WTC11 (cell line): ENCODE data around the gene JAML. TPM values are rescaled to one million over a fixed set of nuclear protein-coding genes. Genes with fewer than 3 reads are reported as not detected.

ENCODE experiments used
- ATAC-seq: fragments of 200-7000 bp; cut with Tn5 transposase; 2 replicates; pipeline ENCODE4 v1.10.0; 2021; ENCODE audit warnings: mild to moderate bottlenecking, moderate library complexity
- CTCF ChIA-PET: fragments of 300-600 bp; sonication (Branson Sonifier 250); formaldehyde crosslinking; loops from one replicate; lab custom pipeline; 2021; ENCODE audit warnings: antibody characterized with exemption; lab: Charles Lee
- POLR2A ChIA-PET: fragments of 350-600 bp; sonication (Branson Sonifier 250); formaldehyde crosslinking; loops from one replicate; lab custom pipeline; 2021; ENCODE audit warnings: antibody characterized with exemption; lab: Charles Lee
- DNase-seq: peaks from one replicate; pipeline ENCODE4 v3.0.0; 2021; ENCODE audit warnings: low spot score
- H3K27ac Mint-ChIP-seq: 2 replicates; pipeline ENCODE4 v1.8.0; 2021; ENCODE audit warnings: mixed read lengths
- H3K27me3 Mint-ChIP-seq: 2 replicates; pipeline ENCODE4 v1.8.0; 2021; ENCODE audit warnings: low read depth, mild to moderate bottlenecking, moderate library complexity, mixed read lengths
- H3K36me3 Mint-ChIP-seq: 2 replicates; pipeline ENCODE4 v1.8.0; 2021; ENCODE audit warnings: mixed read lengths
- H3K4me1 Mint-ChIP-seq: 2 replicates; pipeline ENCODE4 v1.8.0; 2022; ENCODE audit warnings: mixed read lengths
- H3K4me3 Mint-ChIP-seq: 2 replicates; pipeline ENCODE4 v1.8.0; 2021; ENCODE audit warnings: mild to moderate bottlenecking, moderate library complexity, mixed read lengths
- H3K9me3 Mint-ChIP-seq: 2 replicates; pipeline ENCODE4 v1.8.0; 2021; ENCODE audit warnings: mixed read lengths
- ATF3 ChIP-seq: sonication (generic); formaldehyde crosslinking; conservative IDR thresholded peaks from 2 replicates; pipeline ENCODE4 v1.8.1; 2022; ENCODE audit warnings: mild to moderate bottlenecking, missing genetic modification reagents
- CBFB ChIP-seq: sonication (generic); formaldehyde crosslinking; IDR thresholded peaks from 2 replicates; pipeline ENCODE4 v1.8.1; 2022; ENCODE audit warnings: mild to moderate bottlenecking, low read depth, missing genetic modification reagents
- E2F1 ChIP-seq: sonication (generic); formaldehyde crosslinking; IDR thresholded peaks from 2 replicates; pipeline ENCODE4 v1.8.0; 2022; ENCODE audit warnings: mild to moderate bottlenecking, missing genetic modification reagents
- E2F4 ChIP-seq: sonication (generic); formaldehyde crosslinking; IDR thresholded peaks from 2 replicates; pipeline ENCODE4 v1.8.1; 2022; ENCODE audit warnings: low read depth, mild to moderate bottlenecking, moderate library complexity, missing genetic modification reagents, borderline replicate concordance
- ERG ChIP-seq: fragments of 250-450 bp; sonication (Bioruptor Pico); IDR thresholded peaks from 2 replicates; pipeline ENCODE4 v1.8.0; 2021; ENCODE audit warnings: mild to moderate bottlenecking
- FOXK1 ChIP-seq: sonication (generic); formaldehyde crosslinking; IDR thresholded peaks from 2 replicates; pipeline ENCODE4 v1.8.0; 2022; ENCODE audit warnings: mild to moderate bottlenecking, moderate library complexity, missing genetic modification reagents
- FOXP1 ChIP-seq: sonication (generic); formaldehyde crosslinking; IDR thresholded peaks from 2 replicates; pipeline ENCODE4 v1.8.0; 2022; ENCODE audit warnings: missing genetic modification reagents, mild to moderate bottlenecking, moderate library complexity, borderline replicate concordance
- GABPB1 ChIP-seq: sonication (generic); formaldehyde crosslinking; IDR thresholded peaks from 2 replicates; pipeline ENCODE4 v1.8.1; 2023; ENCODE audit warnings: mild to moderate bottlenecking, missing genetic modification reagents
- JAZF1 ChIP-seq: fragments of 250-450 bp; sonication (Bioruptor Pico); IDR thresholded peaks from 2 replicates; pipeline ENCODE4 v1.9.0; 2021; ENCODE audit warnings: moderate library complexity, mild to moderate bottlenecking, inconsistent platforms
- MLX ChIP-seq: sonication (generic); formaldehyde crosslinking; IDR thresholded peaks from 2 replicates; pipeline ENCODE4 v1.8.1; 2023; ENCODE audit warnings: mild to moderate bottlenecking, missing genetic modification reagents, moderate library complexity
- MXD4 ChIP-seq: fragments of 250-450 bp; sonication (Bioruptor Pico); IDR thresholded peaks from 2 replicates; pipeline ENCODE4 v1.8.0; 2021; ENCODE audit warnings: mild to moderate bottlenecking, moderate library complexity, borderline replicate concordance
- NR1H2 ChIP-seq: sonication (generic); formaldehyde crosslinking; IDR thresholded peaks from 2 replicates; pipeline ENCODE4 v1.9.0; 2021; ENCODE audit warnings: mild to moderate bottlenecking, moderate library complexity, missing genetic modification reagents
- OVOL2 ChIP-seq: fragments of 250-450 bp; sonication (Bioruptor Pico); IDR thresholded peaks from 2 replicates; pipeline ENCODE4 v1.9.0; 2021; ENCODE audit warnings: mild to moderate bottlenecking, borderline replicate concordance
- PREB ChIP-seq: sonication (generic); formaldehyde crosslinking; IDR thresholded peaks from 2 replicates; pipeline ENCODE4 v1.8.1; 2022; ENCODE audit warnings: mild to moderate bottlenecking, missing genetic modification reagents, moderate library complexity, borderline replicate concordance
- PRRX2 ChIP-seq: fragments of 250-450 bp; sonication (Bioruptor Pico); IDR thresholded peaks from 2 replicates; pipeline ENCODE4 v1.8.0; 2021; ENCODE audit warnings: mild to moderate bottlenecking
- TEAD1 ChIP-seq: sonication (generic); formaldehyde crosslinking; IDR thresholded peaks from 2 replicates; pipeline ENCODE4 v1.8.0; 2022; ENCODE audit warnings: mild to moderate bottlenecking, missing genetic modification reagents
- USF1 ChIP-seq: sonication (generic); formaldehyde crosslinking; IDR thresholded peaks from 2 replicates; pipeline ENCODE4 v1.8.0; 2022; ENCODE audit warnings: mild to moderate bottlenecking, missing genetic modification reagents
- ZBTB43 ChIP-seq: sonication (generic); formaldehyde crosslinking; IDR thresholded peaks from 2 replicates; pipeline ENCODE4 v1.8.1; 2023; ENCODE audit warnings: mild to moderate bottlenecking, missing genetic modification reagents
- ZNF138 ChIP-seq: sonication (generic); formaldehyde crosslinking; conservative IDR thresholded peaks from 2 replicates; pipeline ENCODE4 v1.8.1; 2022; ENCODE audit warnings: mild to moderate bottlenecking, moderate library complexity, missing genetic modification reagents
- ZNF263 ChIP-seq: sonication (generic); formaldehyde crosslinking; IDR thresholded peaks from 2 replicates; pipeline ENCODE4 v1.8.1; 2022; ENCODE audit warnings: low read depth, mild to moderate bottlenecking, moderate library complexity, missing genetic modification reagents
- ZNF416 ChIP-seq: fragments of 250-450 bp; sonication (Bioruptor Pico); IDR thresholded peaks from 2 replicates; pipeline ENCODE4 v1.9.0; 2021; ENCODE audit warnings: mild to moderate bottlenecking, inconsistent platforms
- ZNF532 ChIP-seq: fragments of 250-450 bp; sonication (Bioruptor Pico); IDR thresholded peaks from 2 replicates; pipeline ENCODE4 v1.9.0; 2021; ENCODE audit warnings: mild to moderate bottlenecking, borderline replicate concordance
- ZSCAN18 ChIP-seq: fragments of 250-450 bp; sonication (Bioruptor Pico); IDR thresholded peaks from 2 replicates; pipeline ENCODE4 v2.1.2; 2022; ENCODE audit warnings: mild to moderate bottlenecking, moderate library complexity
- total RNA-seq: library from RNA; stranded (reverse); gene quantifications from 3 replicates; pipeline ENCODE4 v1.2.3, GENCODE V29; 2021

Gene JAML
- total RNA-seq, 1 experiment from 2014 or later = 0.24 TPM

- TF ChIP-seq FOXP1 (no peak), ZNF138 (CRISPR knock-in tag) (no peak), ZSCAN18 (CRISPR knock-in tag) (no peak), PREB (CRISPR knock-in tag) (no peak), OVOL2 (CRISPR knock-in tag) (no peak), ZBTB43 (CRISPR knock-in tag) (no peak), NR1H2 (no peak), GABPB1 (CRISPR knock-in tag) (no peak), CBFB (no peak), PRRX2 (no peak)
Measured at GRCh38 chr11:118166641-118167040, 58.2 kb downstream of the JAML start (continued).

- peaks cover 9% of the 10 kb centered on the region; the same call in 1 of the 2 replicates for H3K4me1 Mint-ChIP-seq
- POLR2A ChIA-PET = interaction anchor here (0.6 kb wide), 1 partner anchor 12 kb away, joined by 6 read pairs; the partner anchor contains the start of gene SCN4B
- no peak overlapping the region for H3K27ac Mint-ChIP-seq
- H3K27me3 Mint-ChIP-seq = peaks cover 30% of the 10 kb centered on the region
- H3K36me3 Mint-ChIP-seq = no peaks in the 10 kb centered on the region
- CTCF ChIA-PET = interaction anchor here (1.5 kb wide), 1 partner anchor 12 kb away, joined by 4 read pairs; the partner anchor contains the start of gene SCN4B
- peak; percentile 67 for ATAC-seq
- H3K4me3 Mint-ChIP-seq = no peak overlapping the region
- no peak for DNase-seq
- H3K9me3 Mint-ChIP-seq = no peaks in the 10 kb centered on the region
- no peak for TF ChIP-seq MLX
- no peak for TF ChIP-seq ZNF532 (CRISPR knock-in tag)
- no peak for TF ChIP-seq ATF3 (CRISPR knock-in tag)
- TF ChIP-seq ZNF263 (CRISPR knock-in tag) = no peak
- TF ChIP-seq MXD4 (CRISPR knock-in tag) = no peak
- no peak for TF ChIP-seq E2F1 (CRISPR knock-in tag)
- no peak for TF ChIP-seq ERG (CRISPR knock-in tag)
- TF ChIP-seq USF1 = no peak
- TF ChIP-seq PRRX2 = no peak
- no peak for TF ChIP-seq JAZF1 (CRISPR knock-in tag)
- TF ChIP-seq NR1H2 = no peak
- TF ChIP-seq TEAD1 (CRISPR knock-in tag) = no peak
- no peak for TF ChIP-seq FOXK1 (CRISPR knock-in tag)
- no peak for TF ChIP-seq ZNF416
- TF ChIP-seq CBFB = no peak
- no peak for TF ChIP-seq E2F4 (CRISPR knock-in tag)
Measured at GRCh38 chr11:118164885-118165284, 59.9 kb downstream of the JAML start.
